Activated T-helper 1 cell treated with Interleukin-2 at 50 U/mL for 16 hours (primary cell): ENCODE data around the gene GSE1.

Source experiments
- DNase-seq: peaks from one replicate; pipeline ENCODE4 v3.0.0-alpha.2; 2020; ENCODE audit warnings: low read depth

Gene GSE1

GRCh38 chr16:85619101-85619891, 6.2 kb downstream of the GSE1 start:
- DNase-seq: no peak

- no peak for DNase-seq
Measured at GRCh38 chr16:85620374-85620773, 7.3 kb downstream of the GSE1 start.

GRCh38 chr16:85621698-85622428, 8.7 kb downstream of the GSE1 start:
- no peak for DNase-seq

DNA sequence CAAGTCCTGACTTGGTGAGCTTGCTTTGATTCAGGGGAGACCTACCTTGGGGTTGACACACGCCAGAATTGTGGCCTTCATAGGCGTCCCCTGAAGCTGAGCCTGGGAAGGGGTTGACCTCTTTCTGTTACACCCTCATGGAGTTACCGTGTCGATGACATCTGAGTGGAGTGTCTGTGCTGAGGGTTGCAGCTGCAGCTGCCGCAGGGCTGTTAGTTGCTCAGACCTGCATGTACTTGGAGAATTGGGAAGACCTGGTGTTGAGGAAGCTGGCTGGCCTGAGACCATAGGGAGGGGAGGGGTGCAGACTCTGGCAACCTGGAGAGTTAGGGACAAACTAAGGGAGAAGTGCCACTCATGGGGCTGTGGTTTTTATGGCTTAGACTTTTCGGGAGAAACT, 9.6 kb downstream of the GSE1 start:
- DNase-seq: no peak

- DNase-seq: no peak
Measured at GRCh38 chr16:85623250-85623649, 10.1 kb downstream of the GSE1 start.

DNA sequence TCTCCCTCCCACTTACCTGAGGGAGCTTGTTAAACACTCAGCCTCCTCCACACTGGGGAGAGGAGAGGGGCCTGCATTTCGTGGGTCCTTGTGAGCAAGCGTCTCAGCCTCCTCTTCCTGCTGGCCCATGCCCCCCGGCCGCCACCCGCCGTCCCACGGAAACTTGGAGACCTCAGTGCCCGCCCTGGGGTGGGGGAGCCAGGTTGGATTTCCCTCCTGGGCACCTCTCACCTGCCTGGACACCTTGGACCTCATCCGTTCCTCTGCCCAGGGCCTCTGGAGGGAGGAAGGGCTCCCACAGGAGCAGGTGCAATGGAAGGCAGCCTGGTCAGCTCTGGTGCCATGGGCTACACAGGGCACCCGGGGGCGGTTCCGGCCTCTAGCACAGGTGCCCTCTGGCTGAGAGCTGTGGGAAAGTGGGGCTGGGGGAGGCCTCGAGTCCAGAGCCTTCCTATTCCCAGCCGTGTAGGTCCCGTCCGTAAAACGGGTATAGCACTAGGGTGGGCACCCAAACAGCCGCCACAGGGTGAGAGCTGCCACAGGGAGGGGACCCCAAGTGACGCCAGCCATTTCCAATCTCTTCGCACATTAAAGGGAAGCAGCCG, 11.0 kb downstream of the GSE1 start:
- DNase-seq: no peak

GRCh38 chr16:85624646-85625045, 11.5 kb downstream of the GSE1 start:
- no peak for DNase-seq

DNA sequence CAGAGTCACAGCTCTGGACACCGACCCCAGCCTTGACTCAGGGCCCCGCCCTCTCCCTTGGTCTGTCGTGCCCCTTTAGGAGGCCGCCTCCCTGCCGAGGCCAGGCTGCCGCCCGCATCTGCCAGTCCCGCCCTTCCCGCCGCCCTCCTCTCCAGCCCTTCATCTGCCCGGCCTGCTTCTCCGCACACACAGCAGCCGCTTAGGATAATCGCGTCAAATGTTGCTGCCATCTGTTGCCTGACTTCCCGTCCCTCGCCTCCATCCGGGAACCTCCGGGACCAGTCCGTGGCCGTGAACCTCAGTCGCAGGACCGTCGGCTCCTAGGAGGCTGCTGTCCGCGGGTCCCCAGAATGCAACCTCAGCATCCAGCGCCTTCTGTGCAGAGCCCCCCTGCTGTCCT, 11.9 kb downstream of the GSE1 start:
- no peak for DNase-seq

- no peak for DNase-seq
Measured at GRCh38 chr16:85625485-85626117, 12.5 kb downstream of the GSE1 start.

GRCh38 chr16:85626191-85626981, 13.3 kb downstream of the GSE1 start:
- no peak for DNase-seq

DNA sequence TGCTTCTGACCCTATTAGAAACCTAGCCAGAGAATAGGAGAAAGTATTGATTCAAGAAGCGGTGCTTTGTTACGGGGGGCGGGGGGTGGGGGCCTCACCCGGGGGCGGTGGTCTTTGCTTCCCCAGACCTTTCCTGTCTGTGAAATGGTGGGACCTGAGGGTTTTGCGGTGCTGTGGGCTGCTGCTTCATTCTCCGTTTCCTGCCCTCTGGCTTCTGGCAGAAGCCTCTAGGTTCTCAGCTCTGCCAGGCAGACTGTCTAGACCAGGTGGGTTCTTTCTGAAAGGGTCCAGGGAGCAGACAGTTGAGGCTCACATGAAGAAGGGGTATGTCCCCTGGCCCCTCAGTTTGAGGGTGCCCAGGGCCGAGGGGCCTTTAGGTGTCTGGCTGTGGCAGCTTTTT, 14.0 kb downstream of the GSE1 start:
- DNase-seq: no peak

- DNase-seq: no peak
Measured at GRCh38 chr16:85627526-85628264, 14.6 kb downstream of the GSE1 start.

DNA sequence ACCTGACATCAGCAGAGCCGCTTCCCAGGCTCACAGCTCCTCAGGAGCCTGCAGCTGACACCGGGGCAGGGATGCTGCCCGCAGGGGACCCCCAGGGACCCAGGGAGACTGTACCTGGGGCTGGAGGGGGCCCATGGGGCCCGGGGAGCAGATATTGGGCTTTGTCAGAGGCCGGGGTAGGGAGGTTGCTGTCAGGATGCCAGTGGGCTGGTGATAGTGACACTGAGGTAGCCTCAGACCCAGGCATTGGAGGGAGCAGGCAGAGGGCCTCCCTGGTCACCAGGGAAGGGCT, 15.1 kb downstream of the GSE1 start:
- DNase-seq: no peak

DNA sequence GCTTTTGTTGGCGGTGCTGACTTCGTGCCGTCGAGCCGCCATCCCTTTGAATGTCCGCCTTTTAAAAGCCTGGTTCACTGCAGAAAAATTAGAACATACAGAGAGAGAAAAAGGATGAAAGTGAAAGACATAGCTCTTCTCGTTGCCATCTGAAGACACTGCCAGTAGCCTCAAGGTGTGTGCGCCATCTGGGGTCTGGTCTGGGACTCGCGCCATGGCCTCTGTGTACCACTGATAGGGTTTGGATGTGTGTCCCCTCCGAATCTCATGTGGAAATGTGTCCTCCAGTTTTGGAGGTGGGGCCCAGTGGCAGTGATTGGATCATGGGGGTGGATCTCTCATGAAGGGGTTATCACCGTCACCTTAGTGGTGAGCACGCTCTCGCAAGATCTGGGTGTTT, 15.5 kb downstream of the GSE1 start:
- no peak for DNase-seq

GRCh38 chr16:85629326-85629725, 16.2 kb downstream of the GSE1 start:
- DNase-seq: no peak

DNA sequence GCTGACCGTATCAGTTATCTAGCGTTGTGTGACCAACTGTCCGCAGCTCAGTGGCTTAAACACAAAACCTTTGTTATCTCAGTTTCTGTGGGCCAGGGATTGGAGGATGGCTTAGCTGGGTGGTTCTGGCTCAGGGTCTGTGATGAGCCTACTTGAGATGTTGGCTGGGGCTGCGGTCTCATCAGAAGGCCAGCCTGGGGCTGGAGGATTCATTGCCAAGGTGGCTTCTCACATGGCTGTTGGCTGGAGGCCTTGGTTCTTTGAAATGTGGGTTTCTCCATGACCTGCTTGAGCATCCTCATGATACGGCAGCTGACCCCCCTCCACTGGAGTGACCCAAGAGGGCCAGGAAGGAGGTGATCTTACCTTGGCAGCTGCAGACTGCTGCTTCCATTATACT, 16.7 kb downstream of the GSE1 start:
- no peak for DNase-seq

- DNase-seq: no peak
Measured at GRCh38 chr16:85631230-85631629, 18.1 kb downstream of the GSE1 start.

DNA sequence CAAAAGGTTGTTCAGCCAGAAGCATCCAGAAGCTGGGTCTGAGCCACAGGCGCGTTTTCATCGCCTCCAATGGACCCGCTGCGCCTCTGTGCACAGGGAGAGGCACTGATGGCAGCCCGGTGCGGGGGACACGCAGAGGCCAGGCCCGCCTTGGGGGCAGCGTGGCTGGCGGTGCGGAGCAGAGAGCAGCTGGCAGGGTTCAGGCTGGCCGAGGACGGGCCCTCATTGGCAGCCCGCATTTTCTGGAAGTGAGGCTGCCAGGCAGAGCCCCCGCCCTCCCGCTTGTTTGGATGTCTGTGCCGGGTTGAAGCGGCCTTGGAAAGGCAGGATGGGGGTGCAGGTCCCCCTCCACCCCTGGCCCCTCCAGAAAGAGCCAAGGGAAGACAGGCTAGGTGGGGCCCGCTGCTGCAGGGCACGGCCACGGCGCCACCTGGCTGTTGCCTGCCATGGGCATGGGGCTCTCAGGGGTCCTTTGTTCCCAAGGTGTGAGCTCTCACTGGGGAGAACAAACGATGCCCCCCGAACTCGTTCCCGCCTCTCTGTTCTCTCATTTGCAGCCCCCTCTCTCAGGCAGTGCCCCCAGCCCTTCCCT, 18.8 kb downstream of the GSE1 start:
- no peak for DNase-seq

GRCh38 chr16:85632709-85633437, 19.8 kb downstream of the GSE1 start:
- no peak for DNase-seq

- DNase-seq: no peak
Measured at GRCh38 chr16:85633438-85633743, 20.3 kb downstream of the GSE1 start.

GRCh38 chr16:85633888-85634287, 20.8 kb downstream of the GSE1 start:
- DNase-seq: no peak
